K562 (cell line): Measurements from ENCODE around the gene LIPT1. TPM values are rescaled to one million over a fixed set of nuclear protein-coding genes. Genes with fewer than 3 reads are reported as not detected.
A peak's percentile ranks its signal among the peaks of the same experiment; 100 is the strongest.

ENCODE experiments used
- CBX3 ChIP-seq, 2 experiments: IDR thresholded peaks; 1 replicate in 1 of 2; 2 replicates in 1 of 2; pipeline ENCODE4 v1.6.1; 2012; ENCODE audit warnings: inconsistent platforms in 2 of 2, low read length in 2 of 2, borderline replicate concordance in 1 of 2, control low read depth in 1 of 2
- ELF1 ChIP-seq: fragments of 200-800 bp; sonication (Bioruptor generic); IDR thresholded peaks from 2 replicates; pipeline ENCODE4 v1.6.1; 2016; ENCODE audit warnings: missing genetic modification characterization, missing compliant biosample characterization
- HDAC1 ChIP-seq, 2 experiments: fragments of 450-650 bp; IDR thresholded peaks; 2 replicates each; pipeline ENCODE4 v1.6.1; 2016 to 2017; ENCODE audit warnings: inconsistent platforms in 1 of 2, mild to moderate bottlenecking in 1 of 2, moderate library complexity in 1 of 2
- IRF2 ChIP-seq: sonication (generic); formaldehyde crosslinking; IDR thresholded peaks from 2 replicates; pipeline ENCODE4 v1.8.1; 2022; ENCODE audit warnings: mild to moderate bottlenecking, missing genetic modification reagents
- KLF1 ChIP-seq: fragments of 450-650 bp; IDR thresholded peaks from 2 replicates; pipeline ENCODE4 v1.6.1; 2016; ENCODE audit warnings: missing genetic modification characterization, missing compliant biosample characterization
- MEF2A ChIP-seq: IDR thresholded peaks from 2 replicates; pipeline ENCODE4 v1.6.1; 2011; ENCODE audit warnings: low read depth, mild to moderate bottlenecking, low read length, moderate library complexity; ENCODE audit not compliant: control insufficient read depth
- MTA1 ChIP-seq: fragments of 450-650 bp; IDR thresholded peaks from 2 replicates; pipeline ENCODE4 v1.6.1; 2017; ENCODE audit warnings: borderline replicate concordance
- NFATC3 ChIP-seq: fragments of 450-650 bp; IDR thresholded peaks from 2 replicates; pipeline ENCODE4 v1.6.1; 2017; ENCODE audit warnings: mild to moderate bottlenecking
- NFE2 ChIP-seq: IDR thresholded peaks from 2 replicates; pipeline ENCODE4 v1.6.1; 2014; ENCODE audit warnings: antibody characterized with exemption, low read depth
- NFRKB ChIP-seq: fragments of 450-650 bp; IDR thresholded peaks from 2 replicates; pipeline ENCODE4 v1.6.1; 2016; ENCODE audit warnings: low read depth
- NONO ChIP-seq, 2 experiments: fragments of 200-400 bp in 1 of 2; fragments of 450-650 bp in 1 of 2; formaldehyde crosslinking in 1 of 2; IDR thresholded peaks; 2 replicates each; pipeline ENCODE4 v1.6.1; 2017; ENCODE audit warnings: low read depth in 2 of 2, mild to moderate bottlenecking in 2 of 2, moderate library complexity in 2 of 2, low read length in 1 of 2
- NR2C2 ChIP-seq, 2 experiments: fragments of 200-800 bp in 1 of 2; sonication (Bioruptor generic) in 1 of 2; sonication (generic) in 1 of 2; formaldehyde crosslinking in 1 of 2; IDR thresholded peaks; 2 replicates each; pipeline versions ENCODE4 v1.6.1 to v1.8.0; 2016 to 2022; ENCODE audit warnings: mild to moderate bottlenecking in 1 of 2, missing compliant biosample characterization in 1 of 2, missing genetic modification characterization in 1 of 2, missing genetic modification reagents in 1 of 2
- NRF1 ChIP-seq, 2 experiments: fragments of 450-650 bp; IDR thresholded peaks in 1 of 2; conservative IDR thresholded peaks in 1 of 2; 2 replicates each; pipeline ENCODE4 v1.6.1; 2014; ENCODE audit warnings: mild to moderate bottlenecking in 2 of 2
- PTRF ChIP-seq: fragments of 450-650 bp; IDR thresholded peaks from 2 replicates; pipeline ENCODE4 v1.6.1; 2016; ENCODE audit warnings: mild to moderate bottlenecking, missing genetic modification characterization, missing compliant biosample characterization
- SUPT5H ChIP-seq: fragments of 450-650 bp; IDR thresholded peaks from 2 replicates; pipeline ENCODE4 v1.6.1; 2016
- ZKSCAN8 ChIP-seq: fragments of 200-800 bp; sonication (Bioruptor generic); IDR thresholded peaks from 2 replicates; pipeline ENCODE4 v1.6.1; 2016; ENCODE audit warnings: missing genetic modification characterization, missing compliant biosample characterization
- polyA plus RNA-seq, 8 experiments: library from polyadenylated mRNA; depleted of rRNA in 4 of 8; stranded (reverse) in 5 of 8; unstranded in 3 of 8; fragments of >200 nt; fragmentation: Nextera tagmentation in 2 of 8; fragmentation: Illumina TruSeq in 1 of 8; extraction: Ambion mirVana in 2 of 8; extraction: Trizol in 1 of 8; gene quantifications; 2 replicates each; pipeline versions ENCODE4 v1.2.1 to v1.2.3, GENCODE V29; 2011 to 2014; ENCODE audit warnings: inconsistent platforms in 1 of 8, missing spikeins in 1 of 8
- total RNA-seq, 7 experiments: library from RNA; depleted of rRNA in 6 of 7; stranded (reverse); fragments of >200 nt in 6 of 7; fragmentation: Illumina TruSeq in 2 of 7; extraction: Trizol in 2 of 7; gene quantifications; 2 replicates each; pipeline versions ENCODE4 v1.2.1 to v1.2.3, GENCODE V29; 2011 to 2021; ENCODE audit warnings: low replicate concordance in 1 of 7
- TF ChIP-seq, protein P1 (sequence below): fragments of 200-800 bp; sonication (Bioruptor generic); IDR thresholded peaks from 2 replicates; pipeline ENCODE4 v1.6.1; 2017; ENCODE audit warnings: missing genetic modification characterization, missing compliant biosample characterization
- TF ChIP-seq, protein P2 (sequence below): fragments of 450-650 bp; IDR thresholded peaks from 2 replicates; pipeline ENCODE4 v1.6.1; 2014; ENCODE audit warnings: low read depth, mild to moderate bottlenecking, moderate library complexity, borderline replicate concordance
- TF ChIP-seq, protein P3 (sequence below): sonication (generic); formaldehyde crosslinking; IDR thresholded peaks from 2 replicates; pipeline ENCODE4 v1.8.1; 2023; ENCODE audit warnings: mild to moderate bottlenecking, missing genetic modification reagents
- TF ChIP-seq, protein P4 (sequence below): fragments of 450-650 bp; formaldehyde crosslinking; conservative IDR thresholded peaks from 2 replicates; pipeline ENCODE4 v1.4.0; 2022; ENCODE audit warnings: mild to moderate bottlenecking, missing genetic modification characterization

Gene LIPT1
- total and polyA plus RNA-seq, 9 of the 15 experiments (the other 6 are each of a cell fraction or from before 2014, with no cell fraction given), result 6.4 to 18.3 (median 11.6) TPM

DNA sequence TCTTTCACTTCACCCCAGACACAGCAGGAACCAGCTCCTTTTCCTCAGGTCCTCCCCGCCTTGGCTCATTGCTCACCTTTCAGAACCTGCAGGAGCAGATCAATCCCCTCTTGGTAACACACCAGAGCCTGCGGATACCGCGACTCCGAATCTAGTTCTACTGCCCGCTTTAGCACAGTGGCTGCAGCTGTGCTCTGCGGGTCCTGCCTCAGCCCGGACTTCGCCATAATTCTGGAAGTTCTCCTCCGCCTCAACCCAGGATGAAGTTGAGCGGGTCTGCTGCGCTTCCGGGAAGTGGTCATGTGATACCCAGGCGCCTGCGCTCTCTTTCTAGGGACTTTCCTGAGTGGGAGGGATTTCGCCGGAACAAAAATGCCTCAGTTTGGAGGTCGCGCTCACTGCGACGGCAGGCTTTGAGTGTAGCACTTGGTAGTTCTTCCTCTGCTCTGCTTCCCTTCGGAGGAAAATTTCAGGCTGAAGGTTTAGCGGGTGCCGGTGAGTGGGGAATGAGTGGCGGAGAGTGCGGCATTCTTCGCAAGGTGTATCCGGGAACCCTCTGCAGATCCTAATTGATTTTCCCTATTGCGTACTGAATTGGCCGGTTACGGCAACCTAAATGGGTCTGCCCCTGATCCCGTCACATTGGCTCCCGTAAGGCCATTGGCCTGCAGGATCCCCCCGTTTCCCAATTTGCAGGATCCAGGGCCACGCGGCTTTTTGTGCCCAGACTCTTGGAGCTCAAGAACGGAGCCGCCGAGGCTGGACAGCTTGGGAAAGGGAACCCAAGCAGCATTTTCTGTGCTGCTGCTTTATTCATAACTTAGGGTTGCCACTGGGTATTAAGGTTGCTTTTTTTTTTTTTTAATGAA is 26.2 kb downstream of the LIPT1 start, which contains the start of the genes MITD1 and MRPL30 (continued):
- TF ChIP-seq NRF1 (conservative IDR thresholded peaks at IDR 0.05 in 1 of 2, IDR thresholded peaks at IDR 0.05 in 1 of 2), result peak; percentile 90 to 93
- no peak for TF ChIP-seq PTRF (tag)
- TF ChIP-seq ELF1 (tag), result peak; percentile 97
- TF ChIP-seq ZKSCAN8 (CRISPR knock-in tag), result peak; percentile 58; the same call in 1 of the 2 replicates
- no peak for TF ChIP-seq MTA1
- TF ChIP-seq NR2C2 (CRISPR knock-in tag; IDR thresholded peaks at IDR 0.05), result peak; percentile 94
- TF ChIP-seq NR2C2 (tag; IDR thresholded peaks at IDR 0.05), result peak; percentile 99
- TF ChIP-seq, protein P1, sequence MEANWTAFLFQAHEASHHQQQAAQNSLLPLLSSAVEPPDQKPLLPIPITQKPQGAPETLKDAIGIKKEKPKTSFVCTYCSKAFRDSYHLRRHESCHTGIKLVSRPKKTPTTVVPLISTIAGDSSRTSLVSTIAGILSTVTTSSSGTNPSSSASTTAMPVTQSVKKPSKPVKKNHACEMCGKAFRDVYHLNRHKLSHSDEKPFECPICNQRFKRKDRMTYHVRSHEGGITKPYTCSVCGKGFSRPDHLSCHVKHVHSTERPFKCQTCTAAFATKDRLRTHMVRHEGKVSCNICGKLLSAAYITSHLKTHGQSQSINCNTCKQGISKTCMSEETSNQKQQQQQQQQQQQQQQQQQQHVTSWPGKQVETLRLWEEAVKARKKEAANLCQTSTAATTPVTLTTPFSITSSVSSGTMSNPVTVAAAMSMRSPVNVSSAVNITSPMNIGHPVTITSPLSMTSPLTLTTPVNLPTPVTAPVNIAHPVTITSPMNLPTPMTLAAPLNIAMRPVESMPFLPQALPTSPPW (CRISPR knock-in tag), result peak; percentile 59
- TF ChIP-seq, protein P2, sequence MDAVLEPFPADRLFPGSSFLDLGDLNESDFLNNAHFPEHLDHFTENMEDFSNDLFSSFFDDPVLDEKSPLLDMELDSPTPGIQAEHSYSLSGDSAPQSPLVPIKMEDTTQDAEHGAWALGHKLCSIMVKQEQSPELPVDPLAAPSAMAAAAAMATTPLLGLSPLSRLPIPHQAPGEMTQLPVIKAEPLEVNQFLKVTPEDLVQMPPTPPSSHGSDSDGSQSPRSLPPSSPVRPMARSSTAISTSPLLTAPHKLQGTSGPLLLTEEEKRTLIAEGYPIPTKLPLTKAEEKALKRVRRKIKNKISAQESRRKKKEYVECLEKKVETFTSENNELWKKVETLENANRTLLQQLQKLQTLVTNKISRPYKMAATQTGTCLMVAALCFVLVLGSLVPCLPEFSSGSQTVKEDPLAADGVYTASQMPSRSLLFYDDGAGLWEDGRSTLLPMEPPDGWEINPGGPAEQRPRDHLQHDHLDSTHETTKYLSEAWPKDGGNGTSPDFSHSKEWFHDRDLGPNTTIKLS, result peak; percentile 60; the same call in 1 of the 2 replicates
- TF ChIP-seq NONO (IDR thresholded peaks at IDR 0.05; ENCODE audit: low read depth in 2 of 2, low read length in 1 of 2), result peak; percentile 74 to 79; a peak in 3 of 4 replicates
- TF ChIP-seq NFATC3, result peak; percentile 72; the same call in 1 of the 2 replicates
- TF ChIP-seq KLF1 (tag), result no peak
- 0 out of 2 replicates have a peak, but pooled peaks have one; percentile 20 for TF ChIP-seq MEF2A
- peak in 1 of 2 experiments; percentile 91; a peak in 2 of 3 replicates for TF ChIP-seq CBX3 (IDR thresholded peaks at IDR 0.05; ENCODE audit: borderline replicate concordance in 1 of 2, low read length in 2 of 2)
- peak; percentile 77 for TF ChIP-seq NFRKB
- TF ChIP-seq, protein P3, sequence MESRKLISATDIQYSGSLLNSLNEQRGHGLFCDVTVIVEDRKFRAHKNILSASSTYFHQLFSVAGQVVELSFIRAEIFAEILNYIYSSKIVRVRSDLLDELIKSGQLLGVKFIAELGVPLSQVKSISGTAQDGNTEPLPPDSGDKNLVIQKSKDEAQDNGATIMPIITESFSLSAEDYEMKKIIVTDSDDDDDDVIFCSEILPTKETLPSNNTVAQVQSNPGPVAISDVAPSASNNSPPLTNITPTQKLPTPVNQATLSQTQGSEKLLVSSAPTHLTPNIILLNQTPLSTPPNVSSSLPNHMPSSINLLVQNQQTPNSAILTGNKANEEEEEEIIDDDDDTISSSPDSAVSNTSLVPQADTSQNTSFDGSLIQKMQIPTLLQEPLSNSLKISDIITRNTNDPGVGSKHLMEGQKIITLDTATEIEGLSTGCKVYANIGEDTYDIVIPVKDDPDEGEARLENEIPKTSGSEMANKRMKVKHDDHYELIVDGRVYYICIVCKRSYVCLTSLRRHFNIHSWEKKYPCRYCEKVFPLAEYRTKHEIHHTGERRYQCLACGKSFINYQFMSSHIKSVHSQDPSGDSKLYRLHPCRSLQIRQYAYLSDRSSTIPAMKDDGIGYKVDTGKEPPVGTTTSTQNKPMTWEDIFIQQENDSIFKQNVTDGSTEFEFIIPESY (CRISPR knock-in tag), result peak; percentile 63; the same call in 1 of the 2 replicates
- no peak for TF ChIP-seq IRF2 (CRISPR knock-in tag)
- TF ChIP-seq HDAC1 (IDR thresholded peaks at IDR 0.05), result peak; percentile 72 to 95; a peak in 3 of 4 replicates
- 0 out of 2 replicates have a peak, but pooled peaks have one; percentile 7 for TF ChIP-seq NFE2
- TF ChIP-seq, protein P4, sequence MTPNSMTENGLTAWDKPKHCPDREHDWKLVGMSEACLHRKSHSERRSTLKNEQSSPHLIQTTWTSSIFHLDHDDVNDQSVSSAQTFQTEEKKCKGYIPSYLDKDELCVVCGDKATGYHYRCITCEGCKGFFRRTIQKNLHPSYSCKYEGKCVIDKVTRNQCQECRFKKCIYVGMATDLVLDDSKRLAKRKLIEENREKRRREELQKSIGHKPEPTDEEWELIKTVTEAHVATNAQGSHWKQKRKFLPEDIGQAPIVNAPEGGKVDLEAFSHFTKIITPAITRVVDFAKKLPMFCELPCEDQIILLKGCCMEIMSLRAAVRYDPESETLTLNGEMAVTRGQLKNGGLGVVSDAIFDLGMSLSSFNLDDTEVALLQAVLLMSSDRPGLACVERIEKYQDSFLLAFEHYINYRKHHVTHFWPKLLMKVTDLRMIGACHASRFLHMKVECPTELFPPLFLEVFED (CRISPR knock-in tag), result no peak
- peak; percentile 89 for TF ChIP-seq SUPT5H
